Lower leg skin (tissue), 3 donors: ENCODE data around the gene POLR2B.

Source experiments
- POLR2A ChIP-seq, 2 donors: fragments of 450-650 bp; IDR thresholded peaks; one replicate each; pipeline ENCODE4 v1.6.1; 2016 to 2017; ENCODE audit warnings: antibody characterized with exemption in 2 of 2, mild to moderate bottlenecking in 1 of 2, moderate library complexity in 1 of 2
- TF ChIP-seq, protein P1 (sequence below), 3 donors: fragments of 450-650 bp; IDR thresholded peaks; one replicate each; pipeline ENCODE4 v1.5.1; 2016; ENCODE audit warnings: antibody characterized with exemption in 3 of 3, mild to moderate bottlenecking in 3 of 3, moderate library complexity in 2 of 3

- no peak for TF ChIP-seq POLR2A (IDR thresholded peaks at IDR 0.05)
- TF ChIP-seq, protein P1, sequence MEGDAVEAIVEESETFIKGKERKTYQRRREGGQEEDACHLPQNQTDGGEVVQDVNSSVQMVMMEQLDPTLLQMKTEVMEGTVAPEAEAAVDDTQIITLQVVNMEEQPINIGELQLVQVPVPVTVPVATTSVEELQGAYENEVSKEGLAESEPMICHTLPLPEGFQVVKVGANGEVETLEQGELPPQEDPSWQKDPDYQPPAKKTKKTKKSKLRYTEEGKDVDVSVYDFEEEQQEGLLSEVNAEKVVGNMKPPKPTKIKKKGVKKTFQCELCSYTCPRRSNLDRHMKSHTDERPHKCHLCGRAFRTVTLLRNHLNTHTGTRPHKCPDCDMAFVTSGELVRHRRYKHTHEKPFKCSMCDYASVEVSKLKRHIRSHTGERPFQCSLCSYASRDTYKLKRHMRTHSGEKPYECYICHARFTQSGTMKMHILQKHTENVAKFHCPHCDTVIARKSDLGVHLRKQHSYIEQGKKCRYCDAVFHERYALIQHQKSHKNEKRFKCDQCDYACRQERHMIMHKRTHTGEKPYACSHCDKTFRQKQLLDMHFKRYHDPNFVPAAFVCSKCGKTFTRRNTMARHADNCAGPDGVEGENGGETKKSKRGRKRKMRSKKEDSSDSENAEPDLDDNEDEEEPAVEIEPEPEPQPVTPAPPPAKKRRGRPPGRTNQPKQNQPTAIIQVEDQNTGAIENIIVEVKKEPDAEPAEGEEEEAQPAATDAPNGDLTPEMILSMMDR (IDR thresholded peaks at IDR 0.05) = no peak
Observed at GRCh38 chr4:57065730-57066482, 87.2 kb downstream of the POLR2B start.
